Upper lobe of right lung (tissue), 1 donor: Measurements from ENCODE around the gene TEX11. TPM values are rescaled to one million over a fixed set of nuclear protein-coding genes. Genes with fewer than 3 reads are reported as not detected.
"Not testable (repeated sequence)": the region's sequence is repeated elsewhere in the genome, so short reads cannot be mapped to it uniquely, and the experiment has no call there.

Experiments
- ATAC-seq: fragments of 200-7000 bp; cut with Tn5 transposase; one replicate; pipeline ENCODE4 v1.9.1; 2020; ENCODE audit warnings: mild to moderate bottlenecking, moderate library complexity
- DNase-seq: peaks from one replicate; pipeline ENCODE4 v3.0.0-alpha.2; 2020
- H3K27ac ChIP-seq: fragments of 200-600 bp; one replicate; pipeline ENCODE4 v1.8.0; 2022
- H3K27me3 ChIP-seq: fragments of 200-600 bp; one replicate; pipeline ENCODE4 v1.8.0; 2022; ENCODE audit warnings: mild to moderate bottlenecking
- H3K36me3 ChIP-seq: fragments of 200-600 bp; one replicate; pipeline ENCODE4 v1.8.0; 2022
- H3K4me1 ChIP-seq: fragments of 200-600 bp; one replicate; pipeline ENCODE4 v1.8.0; 2022
- H3K4me3 ChIP-seq: fragments of 200-600 bp; one replicate; pipeline ENCODE4 v1.8.0; 2022; ENCODE audit warnings: mild to moderate bottlenecking
- H3K9me3 ChIP-seq: fragments of 200-600 bp; one replicate; pipeline ENCODE4 v1.8.0; 2022
- CTCF ChIP-seq: fragments of 200-600 bp; IDR thresholded peaks from one replicate; pipeline ENCODE4 v1.8.0; 2022; ENCODE audit warnings: antibody characterized with exemption
- intact Hi-C: fragments of 100-400 bp; cut with DNase I; formaldehyde crosslinking; loops from one replicate; pipeline ENCODE4 v1.11.0; 2022
- total RNA-seq: library from RNA; stranded (reverse); fragmentation: NEBNext Ultra II Directional; extraction: Animal tissue kit (Norgen Biotek cat#: 25700); gene quantifications from one replicate; pipeline ENCODE4 v1.2.1, GENCODE V29; 2021
- donor health status: DM: no; HTN: yes; CAD: no; lungs with severe emphysema.

Gene TEX11
- total RNA-seq, 1 donor from 2014 or later = not detected

DNA sequence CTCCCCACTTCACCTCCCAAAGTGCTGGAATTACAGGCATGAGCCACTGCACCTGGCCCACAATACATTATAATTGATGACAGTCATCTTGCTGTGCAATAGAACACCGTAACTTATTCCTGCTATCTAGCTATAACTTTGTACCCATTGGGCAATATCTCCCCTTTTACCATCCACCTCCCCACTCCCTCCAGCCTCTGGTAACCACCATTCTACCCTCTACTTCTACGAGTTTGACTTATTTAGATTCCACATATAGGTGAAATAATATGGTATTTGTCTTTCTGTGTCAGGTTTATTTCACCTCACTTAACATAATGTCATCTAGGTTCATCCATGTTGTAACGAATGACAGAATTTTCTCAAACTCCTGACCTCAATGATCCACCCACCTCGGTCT lies 8.2 kb upstream of the TEX11 start:
- no peak for DNase-seq
- no peaks in the 10 kb centered on the region for H3K4me1 ChIP-seq
- no peaks in the 10 kb centered on the region for H3K36me3 ChIP-seq
- no peak for TF ChIP-seq CTCF
- no peaks in the 10 kb centered on the region for H3K27me3 ChIP-seq
- H3K4me3 ChIP-seq = no peak overlapping the region
- intact Hi-C loops = no loop called here
- H3K27ac ChIP-seq = no peak overlapping the region
- no peaks in the 10 kb centered on the region for H3K9me3 ChIP-seq
- no peak for ATAC-seq

DNA sequence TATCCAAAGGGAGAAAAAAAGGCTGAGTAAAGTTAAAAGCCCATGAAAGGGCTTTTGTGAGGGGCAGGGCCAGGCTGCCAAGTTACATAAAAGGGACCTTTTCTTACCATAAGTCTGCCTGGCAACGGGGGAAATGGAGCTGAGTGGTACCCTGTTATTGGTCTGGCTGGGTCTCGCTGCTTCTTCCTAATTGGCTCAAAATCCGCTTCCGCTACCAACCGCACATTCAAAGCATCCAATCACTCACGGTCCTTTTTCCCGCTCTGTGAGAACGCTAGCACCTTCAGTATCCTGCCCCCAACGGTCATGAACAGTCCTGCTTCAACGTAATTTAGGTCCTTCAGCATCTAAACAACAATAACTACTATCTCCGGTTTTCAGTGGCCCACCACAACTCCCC lies 611 bp downstream of the TEX11 start:
- H3K27me3 ChIP-seq = no peaks in the 10 kb centered on the region
- no peak overlapping the region for H3K4me3 ChIP-seq
- no peak for ATAC-seq
- H3K27ac ChIP-seq = no peak overlapping the region
- no peaks in the 10 kb centered on the region for H3K4me1 ChIP-seq
- intact Hi-C loops = no loop called here
- no peak for TF ChIP-seq CTCF
- no peaks in the 10 kb centered on the region for H3K9me3 ChIP-seq
- H3K36me3 ChIP-seq = no peaks in the 10 kb centered on the region
- no peak for DNase-seq

- TF ChIP-seq CTCF = no peak
- intact Hi-C loops = no loop called here
- Histone ChIP-seq H3K27me3 (no peaks in the 10 kb centered on the region), H3K9me3 (no peaks in the 10 kb centered on the region), H3K27ac (no peak overlapping the region), H3K4me3 (no peak overlapping the region), H3K36me3 (no peaks in the 10 kb centered on the region), H3K4me1 (no peaks in the 10 kb centered on the region)
- ATAC-seq = no peak
- DNase-seq = no peak
Observed at GRCh38 chrX:70901465-70901864, 7.0 kb downstream of the TEX11 start.

GRCh38 chrX:70890441-70890840 lies 18.1 kb downstream of the TEX11 start:
- intact Hi-C loops, H3K27ac ChIP-seq, H3K4me1 ChIP-seq, ATAC-seq, H3K4me3 ChIP-seq, H3K27me3 ChIP-seq, H3K9me3 ChIP-seq, DNase-seq, H3K36me3 ChIP-seq: not testable (repeated sequence)

DNA sequence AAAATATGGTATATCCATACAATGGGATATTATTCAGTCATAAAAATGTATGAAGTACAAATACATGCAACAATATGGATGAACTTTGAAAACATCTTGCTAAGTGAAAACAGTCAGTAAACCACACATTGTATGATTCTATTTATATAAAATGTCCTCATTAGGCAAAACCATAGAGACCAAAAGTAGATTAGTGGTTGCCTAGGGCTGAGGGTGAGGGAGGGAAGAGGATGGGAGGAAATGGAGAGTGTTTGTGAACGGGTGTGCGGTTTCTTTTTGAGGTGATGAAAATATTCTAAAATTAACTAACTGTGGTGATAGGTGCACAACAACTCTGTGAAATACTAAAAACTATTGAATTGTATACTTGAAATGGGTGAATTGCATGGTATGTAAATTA lies 29.6 kb downstream of the TEX11 start:
- no peaks in the 10 kb centered on the region for H3K9me3 ChIP-seq
- H3K36me3 ChIP-seq = no peaks in the 10 kb centered on the region
- H3K27ac ChIP-seq = no peak overlapping the region
- ATAC-seq (no peak), DNase-seq (no peak)
- TF ChIP-seq CTCF = no peak
- no peaks in the 10 kb centered on the region for H3K4me1 ChIP-seq
- intact Hi-C loops = no loop called here
- H3K27me3 ChIP-seq = no peaks in the 10 kb centered on the region
- H3K4me3 ChIP-seq = no peak overlapping the region

DNA sequence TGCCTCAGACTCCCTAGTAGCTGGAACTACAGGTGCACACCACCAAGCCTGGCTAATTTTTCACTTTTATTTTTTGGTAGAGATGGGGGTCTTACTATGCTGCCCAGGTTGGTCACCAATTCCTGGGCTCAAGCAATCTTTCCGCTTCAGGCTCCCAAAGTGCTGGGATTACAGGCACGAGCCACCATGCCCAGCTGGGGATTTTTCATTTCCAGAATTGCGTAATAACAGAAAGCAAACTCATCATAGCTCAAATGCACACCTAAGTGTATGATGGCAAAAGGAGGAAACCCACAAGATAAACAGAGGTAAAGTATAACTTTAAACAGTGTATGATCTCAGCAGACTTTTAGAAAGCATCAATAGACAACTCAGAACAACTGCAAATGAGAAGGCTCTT lies 56.2 kb downstream of the TEX11 start:
- Histone ChIP-seq H3K27ac (no peak overlapping the region), H3K36me3 (no peaks in the 10 kb centered on the region), H3K27me3 (no peaks in the 10 kb centered on the region), H3K4me1 (no peaks in the 10 kb centered on the region), H3K4me3 (no peak overlapping the region), H3K9me3 (no peaks in the 10 kb centered on the region)
- DNase-seq = no peak
- ATAC-seq = no peak
- intact Hi-C loops = no loop called here
- TF ChIP-seq CTCF = no peak

GRCh38 chrX:70844081-70844480 lies 64.4 kb downstream of the TEX11 start:
- DNase-seq, H3K4me1 ChIP-seq, H3K36me3 ChIP-seq, H3K27ac ChIP-seq, ATAC-seq, intact Hi-C loops, H3K27me3 ChIP-seq, H3K9me3 ChIP-seq, H3K4me3 ChIP-seq: not testable (repeated sequence)

DNA sequence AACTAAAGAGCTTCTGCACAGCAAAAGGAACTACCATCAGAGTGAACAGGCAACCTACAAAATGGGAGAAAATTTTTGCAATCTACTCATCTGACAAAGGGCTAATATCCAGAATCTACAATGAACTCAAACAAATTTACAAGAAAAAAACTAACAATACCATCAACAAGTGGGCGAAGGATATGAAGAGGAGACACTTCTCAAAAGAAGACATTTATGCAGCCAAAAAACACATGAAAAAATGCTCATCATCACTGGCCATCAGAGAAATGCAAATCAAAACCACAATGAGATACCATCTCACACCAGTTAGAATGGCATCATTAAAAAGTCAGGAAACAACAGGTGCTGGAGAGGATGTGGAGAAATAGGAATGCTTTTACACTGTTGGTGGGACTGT lies 64.9 kb downstream of the TEX11 start:
- H3K9me3 ChIP-seq, H3K36me3 ChIP-seq, H3K27ac ChIP-seq, DNase-seq, H3K4me1 ChIP-seq, ATAC-seq, H3K27me3 ChIP-seq, H3K4me3 ChIP-seq, intact Hi-C loops: not testable (repeated sequence)
